Cardiac fibroblast (primary cell): ENCODE data around the gene KCNQ1.

Source experiments
- DNase-seq, 2 donors: peaks; one replicate each; pipeline versions ENCODE4 v3.0.0 to v3.0.0-alpha.2; 2010; ENCODE audit warnings: low read depth in 2 of 2
- H3K4me3 ChIP-seq, 2 donors: replicated peaks in 1 of 2; 1 replicate in 1 of 2; 2 replicates in 1 of 2; pipeline ENCODE4 v1.5.1; 2011; ENCODE audit warnings: low read depth in 2 of 2, low read length in 2 of 2, mild to moderate bottlenecking in 2 of 2, moderate library complexity in 1 of 2
- TF ChIP-seq, protein P1 (sequence below): IDR thresholded peaks from one replicate; pipeline ENCODE4 v1.5.1; 2011; ENCODE audit warnings: low read depth, mild to moderate bottlenecking, low read length, inconsistent platforms

Gene KCNQ1

DNA sequence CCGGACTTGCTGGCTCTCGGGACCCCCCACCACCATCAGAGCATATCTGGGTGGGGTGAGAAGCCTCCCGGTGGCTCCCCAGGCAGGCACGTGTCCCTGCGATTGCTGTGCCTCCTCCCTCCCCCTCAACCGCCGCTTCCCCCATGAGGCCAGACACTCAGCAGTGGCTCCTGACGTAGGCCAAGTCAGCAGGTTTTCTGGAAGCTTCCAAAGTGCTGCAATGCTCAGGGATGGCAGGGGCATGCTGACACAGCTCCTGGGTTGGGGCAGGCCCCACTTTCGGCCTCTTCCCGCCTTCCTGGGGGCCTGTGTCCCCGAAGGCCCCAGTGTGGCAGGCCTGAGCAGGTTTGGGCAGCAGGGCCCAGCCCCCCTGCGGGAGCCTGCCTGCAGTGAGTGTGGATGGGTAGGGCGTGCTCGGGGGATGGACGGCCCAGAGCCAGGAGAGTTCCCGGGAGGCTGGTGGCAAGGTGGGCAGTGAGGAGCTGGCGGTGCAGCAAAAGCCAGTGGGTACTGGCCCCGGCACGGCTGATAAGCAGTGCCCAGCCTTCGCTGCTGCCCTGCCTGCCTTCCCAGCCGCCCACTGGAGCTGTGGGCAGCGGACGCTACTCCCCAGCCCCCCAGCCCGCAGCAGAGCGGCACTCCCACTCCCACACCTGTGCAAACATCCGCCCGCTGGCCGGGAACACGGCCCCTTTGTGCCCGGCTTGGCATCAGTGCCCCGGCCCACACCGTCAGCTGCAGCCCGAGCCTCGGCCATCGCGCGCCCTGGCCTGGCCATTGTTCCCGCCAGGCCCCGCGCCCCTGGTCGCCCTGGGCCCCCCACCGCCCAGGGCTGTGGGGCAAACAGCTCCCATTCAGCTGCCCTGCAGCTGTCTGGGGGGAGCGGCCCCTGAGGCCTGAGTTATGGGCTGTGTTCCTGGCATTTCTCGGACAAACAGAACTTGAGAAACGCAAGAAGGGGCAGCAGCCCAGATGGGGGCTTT is 130.0 kb downstream of the KCNQ1 start:
- TF ChIP-seq, protein P1, sequence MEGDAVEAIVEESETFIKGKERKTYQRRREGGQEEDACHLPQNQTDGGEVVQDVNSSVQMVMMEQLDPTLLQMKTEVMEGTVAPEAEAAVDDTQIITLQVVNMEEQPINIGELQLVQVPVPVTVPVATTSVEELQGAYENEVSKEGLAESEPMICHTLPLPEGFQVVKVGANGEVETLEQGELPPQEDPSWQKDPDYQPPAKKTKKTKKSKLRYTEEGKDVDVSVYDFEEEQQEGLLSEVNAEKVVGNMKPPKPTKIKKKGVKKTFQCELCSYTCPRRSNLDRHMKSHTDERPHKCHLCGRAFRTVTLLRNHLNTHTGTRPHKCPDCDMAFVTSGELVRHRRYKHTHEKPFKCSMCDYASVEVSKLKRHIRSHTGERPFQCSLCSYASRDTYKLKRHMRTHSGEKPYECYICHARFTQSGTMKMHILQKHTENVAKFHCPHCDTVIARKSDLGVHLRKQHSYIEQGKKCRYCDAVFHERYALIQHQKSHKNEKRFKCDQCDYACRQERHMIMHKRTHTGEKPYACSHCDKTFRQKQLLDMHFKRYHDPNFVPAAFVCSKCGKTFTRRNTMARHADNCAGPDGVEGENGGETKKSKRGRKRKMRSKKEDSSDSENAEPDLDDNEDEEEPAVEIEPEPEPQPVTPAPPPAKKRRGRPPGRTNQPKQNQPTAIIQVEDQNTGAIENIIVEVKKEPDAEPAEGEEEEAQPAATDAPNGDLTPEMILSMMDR = no peak
- no peak for DNase-seq
- H3K4me3 ChIP-seq = no peak overlapping the region

- H3K4me3 ChIP-seq = no peak overlapping the region
- TF ChIP-seq, protein P1 = no peak
- no peak for DNase-seq
Observed at GRCh38 chr11:2575591-2576051, 130.8 kb downstream of the KCNQ1 start.

DNA sequence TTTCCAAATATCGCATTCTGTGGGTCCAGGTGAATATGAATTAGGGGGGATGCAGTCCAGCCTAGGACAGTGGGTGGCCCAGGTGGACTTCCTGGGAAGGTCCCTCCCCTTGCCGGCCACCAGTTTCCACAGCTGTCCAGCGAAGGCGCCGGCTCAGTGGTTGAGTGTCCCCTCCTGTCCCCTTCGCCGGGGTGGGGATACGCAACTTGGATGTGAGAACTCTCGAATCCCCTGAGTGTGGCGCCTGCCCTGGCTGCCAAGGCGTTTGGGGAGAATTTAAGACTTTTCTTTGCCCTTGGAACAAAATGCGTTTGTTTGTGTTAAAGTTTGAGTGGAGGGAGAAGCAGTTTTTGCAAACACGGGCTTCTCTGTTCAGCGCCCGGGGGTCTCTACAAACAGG is 131.3 kb downstream of the KCNQ1 start:
- TF ChIP-seq, protein P1 = no peak
- no peak overlapping the region for H3K4me3 ChIP-seq
- DNase-seq = no peak

DNA sequence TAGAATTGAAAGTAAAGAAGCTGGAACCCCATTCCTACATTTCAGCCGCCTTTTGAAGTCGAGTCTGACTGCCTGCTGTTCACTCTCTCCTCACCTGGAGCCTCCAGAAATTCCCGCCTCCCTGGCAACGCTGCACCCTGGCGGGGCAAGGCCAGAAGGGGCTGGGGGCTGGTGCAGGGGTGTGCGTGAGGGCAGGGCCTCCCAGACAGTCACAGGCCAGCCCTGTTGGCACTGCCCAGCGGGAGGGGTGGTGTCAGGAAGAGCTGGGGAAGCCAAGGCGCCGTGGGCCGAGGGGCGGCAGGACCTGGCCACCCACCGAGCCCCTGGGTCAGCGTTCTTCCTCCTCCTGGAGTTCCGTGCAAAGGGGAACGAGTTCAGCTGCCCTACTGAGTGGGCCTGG is 131.7 kb downstream of the KCNQ1 start:
- DNase-seq = no peak
- no peak overlapping the region for H3K4me3 ChIP-seq
- TF ChIP-seq, protein P1 = no peak

- no peak for DNase-seq
- TF ChIP-seq, protein P1 = no peak
- no peak overlapping the region for H3K4me3 ChIP-seq
Observed at GRCh38 chr11:2577031-2577990, 132.5 kb downstream of the KCNQ1 start.
